Middle frontal gyrus (tissue), 1 donor: ENCODE measurements around the gene FOXJ1.

ENCODE experiments used
- DNase-seq: peaks from one replicate; pipeline ENCODE4 v3.0.0-alpha.2; 2015; ENCODE audit warnings: low spot score; ENCODE audit errors: extremely low spot score

Gene FOXJ1

DNA sequence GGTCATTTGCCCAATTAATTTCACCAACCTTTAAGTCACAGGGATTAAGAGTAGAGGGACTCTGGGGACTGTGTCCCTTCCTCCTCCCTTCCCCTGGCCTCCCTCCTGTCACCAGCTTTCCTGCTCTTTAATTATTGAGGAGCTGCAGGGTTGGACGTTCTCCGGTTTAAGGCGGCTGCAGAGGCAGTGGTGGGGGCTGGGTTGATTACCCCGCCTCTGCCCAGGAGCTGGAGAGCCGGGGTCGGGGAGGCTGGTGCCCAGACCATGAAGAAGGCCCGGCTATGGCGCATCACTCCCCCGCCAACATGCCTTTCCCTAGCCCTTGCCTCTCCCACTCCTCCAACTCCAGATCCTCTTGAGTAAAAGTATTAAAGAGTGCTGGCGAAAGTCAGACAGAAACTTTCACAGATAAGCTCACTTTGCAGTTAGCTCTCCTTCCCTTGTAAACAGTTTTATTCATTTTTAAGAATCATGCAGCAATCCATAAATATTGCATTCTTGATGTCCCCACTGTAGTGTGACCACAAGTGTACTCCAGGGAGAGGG is 1.1 kb upstream of the FOXJ1 start:
- DNase-seq = no peak

DNA sequence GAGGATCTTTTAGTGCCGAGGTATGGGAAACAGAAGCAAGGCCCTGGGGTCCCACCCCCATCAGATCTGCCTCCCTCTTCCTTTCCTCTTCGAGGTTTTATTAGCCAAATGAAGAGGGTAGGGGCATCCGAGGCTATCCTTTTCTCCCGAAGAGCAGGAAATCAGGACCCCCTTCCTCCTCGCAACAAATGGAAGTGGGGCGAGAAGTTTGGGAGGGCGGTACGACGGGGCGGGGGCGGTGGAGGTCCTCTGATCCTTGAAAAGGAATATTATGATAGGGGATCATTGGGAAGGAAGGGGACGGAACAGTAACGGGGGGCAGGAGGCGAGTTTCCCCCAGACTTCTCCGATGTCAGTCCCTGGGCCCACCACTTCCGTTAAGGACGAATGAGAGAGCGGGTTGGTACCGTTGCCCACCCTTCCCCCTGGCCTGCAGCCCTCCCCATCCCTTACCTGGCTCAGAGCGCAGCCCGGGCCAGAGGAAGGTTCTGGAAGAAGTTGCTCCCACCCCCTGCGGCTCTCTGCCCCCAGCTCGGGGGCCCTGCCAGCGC is 309 bp downstream of the FOXJ1 start:
- no peak for DNase-seq

DNA sequence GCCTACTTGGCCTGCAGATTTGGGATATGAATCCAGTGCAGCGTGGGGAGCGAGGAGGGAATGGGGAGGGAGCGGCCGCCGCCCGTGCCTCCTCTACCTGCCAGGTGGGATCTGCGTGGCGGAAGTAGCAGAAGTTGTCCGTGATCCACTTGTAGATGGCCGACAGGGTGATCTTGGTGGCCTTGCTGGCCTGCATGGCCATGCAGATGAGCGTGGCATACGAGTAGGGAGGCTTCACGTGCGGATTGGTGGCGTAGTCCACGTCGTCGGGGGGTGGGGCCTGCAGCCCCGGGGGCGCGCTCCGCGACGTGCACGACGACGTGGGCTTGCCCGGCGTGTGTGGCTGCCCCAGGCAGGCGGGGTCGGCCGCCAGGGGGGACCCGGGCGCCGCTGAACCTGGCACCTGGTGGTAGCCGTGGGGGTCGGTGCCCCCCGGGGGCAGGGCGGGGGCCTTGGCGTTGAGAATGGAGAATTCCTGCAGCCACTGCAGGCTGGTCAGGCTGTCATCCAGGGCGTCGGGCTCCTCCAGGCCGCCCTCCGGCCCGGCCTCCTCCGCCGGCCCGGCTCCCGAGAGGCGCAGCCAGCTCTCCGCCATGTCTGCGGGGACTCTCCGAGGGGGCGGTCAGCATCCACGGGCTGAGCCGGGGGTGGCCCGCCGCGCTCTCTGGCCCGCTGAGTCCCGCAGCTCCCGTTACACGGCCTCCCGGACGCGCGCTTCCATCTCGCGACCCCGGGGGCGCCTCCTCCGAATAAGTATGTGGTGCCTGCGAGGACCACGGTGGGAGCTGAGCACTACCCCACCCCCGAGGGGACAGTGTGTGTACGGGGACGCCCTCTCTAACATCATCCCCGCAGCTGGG is 1.0 kb downstream of the FOXJ1 start:
- no peak for DNase-seq

DNA sequence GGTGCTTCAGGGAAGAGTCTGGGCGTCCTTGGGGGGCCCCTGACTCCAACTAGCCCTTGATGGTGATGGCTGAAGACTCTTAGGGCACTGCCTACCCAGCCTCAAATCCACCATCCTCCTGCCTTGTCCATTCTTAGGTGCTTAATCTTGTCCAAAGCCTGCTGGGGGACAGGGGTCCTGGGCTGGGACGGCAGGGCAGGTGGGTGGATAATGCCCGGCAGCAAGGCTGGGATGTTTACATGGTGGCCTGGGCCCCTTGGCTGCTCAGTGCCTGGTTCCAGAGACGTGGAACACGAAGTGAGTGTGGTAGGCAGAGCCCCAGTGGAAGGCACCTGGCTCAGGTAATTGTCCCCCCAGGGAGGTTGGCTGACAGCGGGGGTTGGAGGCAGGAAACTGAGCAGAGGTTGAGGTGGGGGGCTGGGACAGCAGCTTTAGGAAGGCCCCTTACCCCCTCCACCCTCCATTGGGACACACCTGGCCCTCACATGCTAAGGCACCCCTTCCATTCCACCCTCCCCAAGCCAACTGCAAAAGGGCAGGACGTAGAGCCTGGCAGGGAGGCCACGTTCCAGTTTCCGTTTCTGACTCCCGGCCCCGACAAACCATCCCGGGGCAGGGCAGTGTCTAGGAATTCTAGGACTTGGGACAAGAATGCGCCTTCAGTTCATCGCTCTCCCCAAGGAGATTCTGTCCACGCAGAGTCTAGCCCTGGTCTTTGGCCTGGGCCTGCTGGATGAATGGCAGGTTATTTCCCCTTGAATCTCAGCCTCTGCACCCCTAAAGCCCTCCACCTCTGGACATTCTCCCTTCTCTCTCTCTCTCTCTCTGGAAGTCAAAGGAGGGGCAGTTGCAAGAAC is 1.9 kb downstream of the FOXJ1 start:
- no peak for DNase-seq

DNA sequence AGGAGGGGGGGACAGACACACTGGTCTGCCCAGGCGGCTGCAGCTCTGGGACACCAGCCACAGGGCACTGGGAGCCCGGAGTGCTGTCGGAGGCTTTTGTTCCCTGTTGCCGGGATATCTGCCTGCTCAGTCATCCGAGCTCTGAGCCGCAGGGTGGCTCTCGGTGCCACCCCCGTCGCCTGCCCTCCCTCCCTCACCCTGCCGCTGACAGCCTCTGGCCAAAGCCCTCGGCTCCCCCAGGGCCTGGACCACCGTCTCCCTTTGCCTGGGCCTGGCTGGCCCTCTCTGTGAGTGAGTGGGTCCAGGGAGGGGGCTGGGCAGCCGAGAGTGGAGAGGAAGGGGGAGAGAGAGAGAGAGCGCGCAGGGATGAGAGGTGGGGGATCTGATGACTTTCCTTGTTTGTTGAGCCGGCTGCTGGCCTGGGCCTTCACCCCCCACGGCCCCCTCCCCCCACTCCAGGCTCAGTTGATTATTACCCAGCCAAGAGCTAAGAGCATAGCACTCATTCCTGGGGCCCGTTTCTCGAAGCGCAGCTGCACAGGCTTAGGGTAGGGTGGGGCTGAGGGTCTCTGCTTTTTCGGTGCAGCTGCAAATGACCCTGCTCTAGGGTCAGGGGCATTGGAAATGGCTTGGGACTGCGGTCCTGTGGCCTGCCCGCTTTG is 2.7 kb downstream of the FOXJ1 start:
- DNase-seq = peak; percentile 9

DNA sequence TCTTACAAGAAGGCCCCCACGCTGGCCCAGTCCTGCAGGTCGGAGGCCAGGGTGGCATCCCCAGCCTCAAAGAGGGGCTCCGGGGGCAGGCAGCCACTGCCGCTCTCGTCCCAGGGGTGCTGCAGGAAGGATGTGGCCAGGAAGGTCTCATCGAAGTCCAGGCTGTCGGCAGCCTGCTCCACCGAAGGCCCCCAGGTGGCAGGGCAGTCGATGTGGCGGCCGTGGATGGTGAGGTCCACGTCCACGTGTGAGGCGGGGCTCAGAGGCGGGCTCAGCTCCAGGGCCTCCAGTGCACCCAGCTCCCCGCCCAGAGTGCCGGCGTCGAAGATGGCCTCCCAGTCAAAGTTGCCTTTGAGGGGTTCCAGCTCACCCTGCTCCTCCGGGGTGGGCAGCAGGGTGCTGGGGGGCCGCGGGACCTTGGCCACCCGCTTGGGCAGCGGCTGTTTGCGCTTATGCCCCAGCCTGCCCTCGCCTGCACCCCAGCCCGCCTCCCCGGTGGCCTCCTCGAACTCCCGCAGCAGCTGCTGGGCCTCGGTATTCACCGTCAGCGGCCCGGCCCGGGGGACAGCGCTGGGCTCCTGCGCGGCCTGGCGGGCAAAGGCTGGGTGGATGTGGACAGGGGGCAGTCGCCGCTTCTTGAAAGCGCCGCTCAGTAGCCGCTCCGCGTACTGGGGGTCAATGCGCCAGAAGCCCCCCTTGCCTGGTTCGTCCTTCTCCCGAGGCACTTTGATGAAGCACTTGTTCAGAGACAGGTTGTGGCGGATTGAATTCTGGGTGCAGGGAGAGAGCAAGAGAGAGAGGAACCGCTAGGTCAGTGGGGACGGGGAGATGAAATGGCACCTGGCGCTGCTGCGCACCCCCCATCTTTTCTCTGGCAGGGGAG is 3.5 kb downstream of the FOXJ1 start:
- no peak for DNase-seq

DNA sequence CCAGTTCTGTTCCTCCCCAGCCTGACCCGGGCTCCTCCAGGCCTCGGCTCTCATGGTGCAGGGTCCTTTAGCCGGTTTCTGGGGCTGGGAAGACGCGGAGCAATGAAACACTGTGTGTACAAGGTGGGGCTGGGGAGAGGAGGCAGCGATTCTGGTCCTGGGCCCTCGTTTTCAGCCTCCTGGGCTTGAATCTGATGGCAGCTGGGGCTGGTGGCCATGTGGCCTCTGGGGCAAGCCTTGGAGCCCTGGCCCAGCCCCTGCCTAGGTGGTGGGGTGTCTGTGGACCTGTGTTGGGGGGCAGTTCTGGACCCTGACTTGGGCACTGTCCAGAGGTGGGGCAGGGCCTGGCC is 4.1 kb downstream of the FOXJ1 start:
- DNase-seq = no peak

DNA sequence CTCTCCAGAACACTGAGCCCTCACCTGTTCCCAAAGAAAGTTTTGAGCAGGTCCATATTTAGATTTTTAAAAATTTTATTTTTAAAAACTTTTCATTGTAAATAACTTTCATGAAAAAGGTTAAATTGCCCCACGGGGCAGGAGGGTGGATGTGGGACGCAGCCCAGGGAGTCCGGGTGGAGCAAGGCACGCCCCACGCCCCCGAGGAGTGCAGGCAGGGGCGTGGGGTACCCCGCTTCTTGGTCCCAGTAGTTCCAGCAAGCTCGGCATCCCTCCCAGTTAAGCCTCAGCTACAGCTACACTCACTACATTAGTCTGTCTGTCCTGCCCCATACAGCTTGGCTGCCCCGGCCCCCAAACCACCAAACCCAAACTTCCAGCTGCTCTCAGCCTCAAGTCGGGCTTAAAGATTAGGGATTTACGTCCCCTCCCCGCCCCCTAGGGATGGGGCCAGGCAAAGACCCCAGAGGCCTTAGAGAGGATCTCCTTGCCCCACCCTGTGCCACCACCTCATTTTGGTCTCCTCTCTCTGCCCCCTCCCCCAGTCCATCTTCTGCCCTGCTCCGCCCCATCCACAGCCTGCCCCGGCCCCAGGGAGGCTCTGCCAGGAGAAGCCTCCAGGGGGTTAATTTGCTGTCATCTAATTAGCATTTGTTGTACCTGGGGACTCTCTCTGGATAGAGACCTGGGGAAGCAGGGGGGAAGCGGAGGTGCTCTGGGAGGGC is 4.6 kb downstream of the FOXJ1 start:
- no peak for DNase-seq

DNA sequence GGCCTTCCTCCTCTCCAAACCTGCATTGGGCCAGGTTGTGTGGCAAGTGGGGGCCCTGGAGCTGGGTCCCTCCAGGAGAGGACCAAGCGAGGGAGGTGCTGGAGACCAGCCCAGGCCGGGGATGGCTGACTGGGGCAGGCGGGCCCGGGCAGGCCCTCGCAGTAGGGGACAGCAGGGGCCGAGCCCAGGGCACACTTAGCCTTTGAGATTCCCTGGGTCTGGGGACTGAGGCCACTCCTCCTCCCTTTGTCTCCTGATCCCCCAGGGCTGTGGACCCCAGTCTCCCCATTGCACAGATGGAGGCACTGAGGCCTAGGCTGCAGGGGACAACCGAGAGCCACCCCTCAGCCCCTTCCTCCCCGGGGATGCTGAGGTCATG is 5.2 kb downstream of the FOXJ1 start:
- no peak for DNase-seq

DNA sequence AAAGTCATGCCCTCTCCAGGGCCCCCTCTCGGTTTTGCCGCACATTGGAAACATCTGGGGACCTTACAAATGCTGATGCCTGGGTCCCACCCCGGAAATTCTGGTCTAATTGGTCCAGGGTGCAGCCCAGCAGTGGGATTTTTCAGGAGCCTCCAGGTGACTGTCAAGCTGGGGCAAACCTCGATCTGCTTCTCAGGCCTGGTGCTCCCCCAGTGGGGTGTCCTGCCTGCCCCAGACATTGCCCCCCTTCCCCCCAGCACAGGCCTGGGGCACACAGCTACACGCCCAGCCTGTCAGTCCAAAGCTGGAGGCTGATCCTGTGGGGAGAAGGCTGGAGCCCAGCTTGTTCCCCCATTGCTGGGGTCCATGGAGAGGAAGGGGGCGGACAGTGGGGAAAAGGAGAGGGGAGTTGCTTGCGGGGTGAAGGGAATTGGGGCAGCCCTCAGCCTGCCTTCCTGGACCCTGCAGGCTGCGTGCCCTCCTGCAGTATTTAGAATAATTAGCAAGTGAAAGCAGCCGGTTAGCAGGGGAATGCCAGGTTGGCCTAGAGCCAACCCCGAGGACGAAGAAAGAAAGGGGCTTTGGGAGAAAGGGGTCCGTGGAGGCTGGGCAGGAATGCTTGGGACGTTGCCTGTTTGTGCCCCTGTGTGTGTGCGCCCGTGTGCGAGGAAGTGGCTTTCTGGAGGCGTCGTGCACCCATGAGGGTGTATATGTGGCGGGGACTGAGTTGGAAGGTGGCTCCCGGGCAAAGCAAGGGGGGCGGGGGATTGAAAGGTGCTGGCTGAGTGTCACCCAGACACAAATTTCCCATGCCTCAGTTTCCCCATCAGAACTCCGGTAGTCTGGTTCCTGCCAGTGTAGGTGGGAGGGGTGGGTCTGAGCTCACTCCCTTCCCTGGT is 5.9 kb downstream of the FOXJ1 start:
- DNase-seq = no peak

DNA sequence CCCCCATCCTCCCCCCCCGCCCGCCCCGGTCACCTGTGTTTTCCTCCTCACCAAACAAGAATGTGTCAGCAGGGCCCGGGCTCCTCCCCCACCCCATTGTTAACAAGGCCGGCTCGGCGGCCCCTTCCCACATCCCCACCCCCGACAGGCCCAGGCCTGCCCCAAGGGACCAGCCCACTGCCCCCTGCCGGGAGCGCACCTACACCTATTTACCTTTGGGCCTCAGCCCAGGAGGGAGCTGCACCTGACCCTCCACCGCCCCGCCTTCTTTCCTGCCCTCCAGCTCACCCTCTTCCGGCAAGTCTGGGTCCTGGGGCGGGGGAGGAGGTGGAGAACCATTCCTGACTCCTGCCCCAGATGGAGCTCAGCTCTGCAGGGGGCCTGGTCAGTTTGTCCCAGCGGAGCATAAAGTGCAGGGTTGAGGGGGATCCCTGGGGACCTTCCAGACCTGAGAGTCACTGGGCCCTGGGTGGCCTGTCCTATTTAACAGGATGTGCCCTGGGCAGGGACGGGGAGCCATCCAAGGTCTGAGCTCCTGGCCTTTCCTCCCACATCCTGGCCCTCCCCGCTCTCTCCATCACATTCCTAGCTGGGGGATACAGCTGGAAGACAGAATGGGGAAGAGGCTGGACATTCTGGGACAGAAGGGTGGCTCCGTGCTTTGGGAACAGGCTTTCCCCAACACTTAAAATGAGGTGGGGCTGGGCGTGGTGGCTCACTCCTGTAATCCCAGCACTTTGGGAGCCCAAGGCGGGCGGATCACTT is 8.3 kb downstream of the FOXJ1 start:
- DNase-seq = no peak

DNA sequence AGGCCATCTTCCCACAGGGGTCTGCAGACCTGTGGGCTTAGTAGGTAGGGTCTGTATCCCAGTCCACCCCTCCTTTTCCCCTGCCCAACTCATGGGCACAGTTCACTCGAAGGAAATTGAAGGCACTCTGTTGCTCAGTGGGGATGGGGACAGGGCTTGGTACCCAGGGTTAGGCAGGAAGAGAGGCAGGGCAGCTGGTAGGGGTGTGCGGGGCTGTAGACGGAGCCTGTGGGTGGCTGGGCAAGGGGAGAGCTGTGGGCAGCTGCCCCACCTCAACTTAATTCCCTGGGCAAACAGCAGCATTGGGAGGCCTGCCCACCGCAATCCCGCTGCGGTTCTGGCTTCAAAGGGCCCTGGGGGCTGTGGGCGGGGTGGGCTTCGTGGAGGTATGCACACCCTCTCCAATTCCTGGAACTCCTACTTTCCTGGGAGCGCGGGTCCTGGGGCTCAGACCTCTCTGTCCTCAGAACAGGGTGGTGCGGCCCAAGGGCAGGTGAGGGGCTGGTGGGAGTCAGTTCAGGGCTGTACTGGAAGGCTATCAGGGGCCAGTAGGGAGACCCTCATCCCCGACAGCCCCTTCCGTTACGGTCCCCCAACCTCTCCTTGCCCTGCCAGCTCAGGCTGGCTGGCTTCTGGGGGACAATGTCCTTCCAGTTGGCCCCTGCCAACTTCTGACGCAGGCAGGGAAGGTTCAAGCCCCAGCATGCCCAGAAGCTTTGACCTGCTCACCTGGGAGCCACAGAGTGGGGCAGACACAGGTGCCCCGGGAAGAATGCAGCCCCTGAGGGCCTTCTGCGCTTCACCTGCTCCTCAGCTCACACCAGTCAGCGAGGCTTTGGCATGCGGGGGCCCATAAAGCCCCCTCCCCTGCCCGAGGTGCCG is 9.1 kb downstream of the FOXJ1 start:
- no peak for DNase-seq

DNA sequence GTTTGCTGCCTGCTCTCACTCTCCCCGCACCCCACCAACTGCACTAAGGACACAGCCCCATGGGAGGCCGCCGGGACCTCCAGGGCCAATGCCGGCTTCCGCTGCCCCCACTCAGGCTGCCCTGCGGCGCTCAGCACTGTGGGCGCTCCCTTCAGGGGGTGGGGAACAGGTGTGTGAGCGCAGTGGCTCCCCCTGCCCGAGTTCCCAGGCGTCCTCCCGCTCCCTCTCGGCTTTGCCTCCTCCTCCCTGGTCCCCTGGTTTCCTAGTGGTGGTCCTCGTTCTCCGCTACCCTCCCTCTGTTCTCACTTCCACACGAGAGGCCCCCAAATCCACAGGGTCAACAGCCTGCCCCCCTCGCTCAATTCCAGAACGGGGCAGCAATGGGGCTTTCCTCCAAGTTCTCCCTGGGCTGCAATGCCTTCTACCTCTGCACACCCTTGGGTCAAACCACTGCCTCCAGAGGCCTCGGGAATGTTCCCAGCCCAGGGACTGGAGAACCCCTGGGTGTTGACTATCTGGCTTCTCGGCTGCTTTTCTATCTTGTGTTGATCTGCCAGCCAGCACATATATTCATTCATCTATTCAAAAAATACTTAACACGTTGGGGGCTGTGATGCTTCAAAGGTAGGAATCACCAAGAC is 9.9 kb downstream of the FOXJ1 start:
- no peak for DNase-seq

DNA sequence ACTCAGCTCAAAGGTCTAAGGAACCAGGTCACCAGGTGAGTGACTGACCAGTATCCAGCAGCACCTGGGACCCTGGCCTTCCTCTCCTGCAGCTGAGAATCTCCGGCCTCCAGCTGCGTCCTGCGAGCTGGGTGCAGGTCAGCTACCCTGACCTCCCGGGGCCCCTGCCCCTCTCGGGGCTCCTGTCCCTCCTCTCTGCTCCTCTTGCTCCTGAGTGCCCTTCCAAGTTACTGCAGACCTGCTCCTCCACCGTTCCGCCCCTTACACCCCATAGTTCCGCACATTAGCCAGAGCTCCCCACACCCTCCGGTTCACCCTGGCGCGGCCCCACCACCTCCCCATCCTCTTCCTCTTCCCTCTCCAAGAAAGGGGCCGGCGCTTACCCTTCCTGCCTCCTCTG is 10.6 kb downstream of the FOXJ1 start:
- no peak for DNase-seq

DNA sequence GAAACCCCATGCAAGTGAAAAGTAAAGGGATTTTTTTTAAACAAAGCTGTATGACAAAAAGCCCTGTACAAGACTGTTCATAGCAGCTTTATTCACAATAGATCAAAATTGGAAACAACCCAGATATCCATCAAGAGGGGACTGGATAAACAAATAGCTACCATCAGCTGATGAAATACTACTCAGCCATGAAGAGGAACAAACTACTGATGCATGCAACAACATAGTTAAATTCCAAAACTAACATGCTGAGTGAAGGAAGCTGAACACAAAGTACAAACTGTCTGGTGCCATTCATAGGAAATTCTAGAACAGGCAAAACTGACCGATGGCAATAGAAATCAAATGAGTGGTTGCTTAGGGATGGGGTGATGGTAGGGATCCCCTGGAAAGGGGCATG is 15.1 kb downstream of the FOXJ1 start:
- DNase-seq = no peak

DNA sequence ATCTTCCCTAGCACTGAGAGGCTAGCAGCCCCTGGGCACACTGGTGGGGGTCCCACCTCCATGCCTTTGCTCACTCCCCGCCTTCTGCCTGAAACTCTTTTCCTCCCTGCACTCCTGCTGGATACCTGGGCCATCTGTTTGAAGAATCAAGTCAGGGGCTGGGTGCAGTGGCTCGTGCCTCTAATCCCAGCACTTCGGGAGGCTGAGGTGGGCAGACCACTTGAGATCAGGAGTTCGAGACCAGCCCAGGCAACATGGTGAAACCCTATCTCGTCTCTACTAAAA is 15.7 kb downstream of the FOXJ1 start:
- no peak for DNase-seq
